Testis (tissue), 3 donors: ENCODE measurements around the gene ADD3. TPM values are rescaled to one million over a fixed set of nuclear protein-coding genes. Genes with fewer than 3 reads are reported as not detected.

Experiments used
- DNase-seq: peaks from one replicate; pipeline ENCODE4 v3.0.0-alpha.2; 2019
- H3K27ac ChIP-seq, 2 donors: fragments of 200-600 bp; sonication (generic); one replicate each; pipeline ENCODE4 v1.5.1; 2019
- H3K27me3 ChIP-seq: fragments of 200-600 bp; sonication (generic); one replicate; pipeline ENCODE4 v1.5.1; 2019
- H3K36me3 ChIP-seq: fragments of 200-600 bp; sonication (generic); one replicate; pipeline ENCODE4 v1.5.1; 2017; ENCODE audit warnings: low read depth; ENCODE audit errors: missing control alignments
- H3K4me1 ChIP-seq: fragments of 200-600 bp; sonication (generic); one replicate; pipeline ENCODE4 v1.5.1; 2019
- H3K4me3 ChIP-seq, 2 donors: fragments of 200-600 bp; sonication (generic); one replicate each; pipeline ENCODE4 v1.5.1; 2017 to 2019
- H3K9me3 ChIP-seq: fragments of 200-600 bp; sonication (generic); one replicate; pipeline ENCODE4 v1.5.1; 2017
- CTCF ChIP-seq, 3 experiments: fragments of 450-650 bp in 2 of 3; fragments of 200-600 bp in 1 of 3; sonication (generic) in 1 of 3; IDR thresholded peaks; one replicate each; pipeline ENCODE4 v1.5.1; 2016 to 2019; ENCODE audit warnings: antibody characterized with exemption in 3 of 3, mild to moderate bottlenecking in 2 of 3, moderate library complexity in 1 of 3
- POLR2A ChIP-seq: fragments of 450-650 bp; IDR thresholded peaks from one replicate; pipeline ENCODE4 v1.6.1; 2017; ENCODE audit warnings: antibody characterized with exemption, mild to moderate bottlenecking, moderate library complexity
- WGBS, 2 donors: methylation state at CpG; one replicate each; pipeline ENCODE4 v1.1.5; 2018; 5-methylcytosine and 5-hydroxymethylcytosine counted together
- intact Hi-C: fragments of 100-400 bp; cut with DNase I; formaldehyde crosslinking; loops from one replicate; pipeline ENCODE4 v1.15.1; 2023; ENCODE audit warnings: low total_unique reads
- polyA plus RNA-seq: library from polyadenylated mRNA; stranded (reverse); fragments of 350-450 nt; fragmentation: Illumina TruSeq; extraction: RNeasy Lipid Tissue Mini Kit (QIAGEN cat#74804); gene quantifications from one replicate; pipeline ENCODE4 v1.2.3, GENCODE V29; 2014; ENCODE audit warnings: low read depth, low replicate concordance; ENCODE audit not compliant: insufficient read depth
- total RNA-seq, 2 donors: library from RNA; depleted of rRNA; stranded (reverse); fragments of >200 nt; gene quantifications; one replicate each; pipeline ENCODE4 v1.2.3, GENCODE V29; 2016

The ADD3 gene
- total and polyA plus RNA-seq, 3 donors from 2014 or later: 155 to 394 (median 240) TPM

GRCh38 chr10:110006358-110007160, 1.2 kb upstream of the ADD3 start:
- H3K4me1 ChIP-seq: peaks cover 27% of the 10 kb centered on the region
- intact Hi-C loops: no loop called here
- WGBS, 2 donors: 7% methylated on average over 19 of the region's 19 CpGs
- no peaks in the 10 kb centered on the region for H3K27me3 ChIP-seq
- peak overlapping the region; percentile 99 to 100 for H3K4me3 ChIP-seq
- H3K36me3 ChIP-seq: no peaks in the 10 kb centered on the region
- TF ChIP-seq CTCF (IDR thresholded peaks at IDR 0.05): no peak
- no peak for TF ChIP-seq POLR2A
- peak; percentile 65 for DNase-seq
- no peaks in the 10 kb centered on the region for H3K9me3 ChIP-seq
- H3K27ac ChIP-seq: peak overlapping the region; percentile 97 to 99

GRCh38 chr10:110007161-110007700, 553 bp upstream of the ADD3 start:
- peak overlapping the region; percentile 99 to 100 for H3K4me3 ChIP-seq
- no peaks in the 10 kb centered on the region for H3K27me3 ChIP-seq
- no peaks in the 10 kb centered on the region for H3K36me3 ChIP-seq
- peaks cover 27% of the 10 kb centered on the region for H3K4me1 ChIP-seq
- no peaks in the 10 kb centered on the region for H3K9me3 ChIP-seq
- intact Hi-C loops: no loop called here
- TF ChIP-seq POLR2A (no peak), CTCF (IDR thresholded peaks at IDR 0.05) (no peak)
- peak; percentile 71 for DNase-seq
- H3K27ac ChIP-seq: peak overlapping the region; percentile 97 to 99
- 0 to 1% methylated on average over 11 to 32 of the region's 41 CpGs for WGBS, 2 donors

- TF ChIP-seq CTCF (IDR thresholded peaks at IDR 0.05): peak in 1 of 3 experiments; percentile 17
- no peak for TF ChIP-seq POLR2A
- WGBS, 2 donors: 1% methylated on average over 25 to 30 of the region's 30 CpGs
- no peaks in the 10 kb centered on the region for H3K27me3 ChIP-seq
- H3K27ac ChIP-seq: peak overlapping the region; percentile 97 to 99
- peak; percentile 53 for DNase-seq
- intact Hi-C loops: no loop called here
- peaks cover 20% of the 10 kb centered on the region for H3K4me1 ChIP-seq
- H3K4me3 ChIP-seq: peak overlapping the region; percentile 99 to 100
- no peaks in the 10 kb centered on the region for H3K36me3 ChIP-seq
- H3K9me3 ChIP-seq: no peaks in the 10 kb centered on the region
Observed at GRCh38 chr10:110008518-110009339, 945 bp downstream of the ADD3 start.

- Histone ChIP-seq H3K27me3 (no peaks in the 10 kb centered on the region), H3K9me3 (no peaks in the 10 kb centered on the region), H3K4me3 (no peak overlapping the region), H3K27ac (peak overlapping the region in 1 of 2 donors; percentile 99), H3K4me1 (peaks cover 20% of the 10 kb centered on the region), H3K36me3 (no peaks in the 10 kb centered on the region)
- TF ChIP-seq POLR2A: peak; percentile 6
- no peak for TF ChIP-seq CTCF (IDR thresholded peaks at IDR 0.05)
- intact Hi-C loops: no loop called here
- DNase-seq: no peak
- WGBS, 2 donors: 44% methylated on average over 4 of the region's 4 CpGs
Observed at GRCh38 chr10:110009736-110010475, 2.1 kb downstream of the ADD3 start.
